Measurements from ENCODE around the gene OR1F1. TPM values are rescaled to one million over a fixed set of nuclear protein-coding genes. Genes with fewer than 3 reads are reported as not detected.

OR1F1 gene
- total RNA-seq, 1 experiment from 2014 or later: not detected

GRCh38 chr16:3223913-3224515 lies 36.0 kb downstream of the OR1F1 start:
- DNase-seq (ENCODE audit: low read depth): peak; percentile 47
- in situ Hi-C loops (cut with HindIII; ENCODE audit: low pct_unique_long_range_greater_than_20kb, low sequenced_read_pairs): no loop called here

- in situ Hi-C loops (cut with HindIII; ENCODE audit: low pct_unique_long_range_greater_than_20kb, low sequenced_read_pairs): no loop called here
- no peak for DNase-seq (ENCODE audit: low read depth)
Measured at GRCh38 chr16:3234543-3234856, 46.5 kb downstream of the OR1F1 start.

GRCh38 chr16:3234857-3235561 lies 47.0 kb downstream of the OR1F1 start, which contains the start of gene ZNF200:
TSS of gene ZNF200 (minus strand) at chr16:3235158. CDS start at chr16:3233755, 1,403 bp downstream.
- DNase-seq (ENCODE audit: low read depth): peak; percentile 98
- in situ Hi-C loops (cut with HindIII; ENCODE audit: low pct_unique_long_range_greater_than_20kb, low sequenced_read_pairs): no loop called here

GRCh38 chr16:3235856-3236669 lies 48.1 kb downstream of the OR1F1 start:
- peak; percentile 82 for DNase-seq (ENCODE audit: low read depth)
- in situ Hi-C loops (cut with HindIII; ENCODE audit: low pct_unique_long_range_greater_than_20kb, low sequenced_read_pairs): no loop called here

- DNase-seq (ENCODE audit: low read depth): no peak
Measured at GRCh38 chr16:3241761-3242160, 53.8 kb downstream of the OR1F1 start.

GRCh38 chr16:3242709-3243108 lies 54.7 kb downstream of the OR1F1 start:
- in situ Hi-C loops (cut with HindIII; ENCODE audit: low pct_unique_long_range_greater_than_20kb, low sequenced_read_pairs): no loop called here
- DNase-seq (ENCODE audit: low read depth): no peak

More at GRCh38 chr16:3241761-3242160, 53.8 kb downstream of the OR1F1 start:
- in situ Hi-C loops (cut with HindIII; ENCODE audit: low pct_unique_long_range_greater_than_20kb, low sequenced_read_pairs): no loop called here

- in situ Hi-C loops (cut with HindIII; ENCODE audit: low pct_unique_long_range_greater_than_20kb, low sequenced_read_pairs): no loop called here
- no peak for DNase-seq (ENCODE audit: low read depth)
Measured at GRCh38 chr16:3243882-3244281, 55.9 kb downstream of the OR1F1 start.

- in situ Hi-C loops (cut with HindIII; ENCODE audit: low pct_unique_long_range_greater_than_20kb, low sequenced_read_pairs): no loop called here
- DNase-seq (ENCODE audit: low read depth): no peak
Measured at GRCh38 chr16:3246002-3246401, 58.0 kb downstream of the OR1F1 start.

GRCh38 chr16:3246876-3247275 lies 58.9 kb downstream of the OR1F1 start:
- in situ Hi-C loops (cut with HindIII; ENCODE audit: low pct_unique_long_range_greater_than_20kb, low sequenced_read_pairs): no loop called here
- no peak for DNase-seq (ENCODE audit: low read depth)

- in situ Hi-C loops (cut with HindIII; ENCODE audit: low pct_unique_long_range_greater_than_20kb, low sequenced_read_pairs): no loop called here
- no peak for DNase-seq (ENCODE audit: low read depth)
Measured at GRCh38 chr16:3248596-3248995, 60.6 kb downstream of the OR1F1 start.

- no peak for DNase-seq (ENCODE audit: low read depth)
- in situ Hi-C loops (cut with HindIII; ENCODE audit: low pct_unique_long_range_greater_than_20kb, low sequenced_read_pairs): no loop called here
Measured at GRCh38 chr16:3249020-3249419, 61.0 kb downstream of the OR1F1 start.

- no peak for DNase-seq (ENCODE audit: low read depth)
- in situ Hi-C loops (cut with HindIII; ENCODE audit: low pct_unique_long_range_greater_than_20kb, low sequenced_read_pairs): no loop called here
Measured at GRCh38 chr16:3249451-3249850, 61.4 kb downstream of the OR1F1 start.

- no peak for DNase-seq (ENCODE audit: low read depth)
- in situ Hi-C loops (cut with HindIII; ENCODE audit: low pct_unique_long_range_greater_than_20kb, low sequenced_read_pairs): no loop called here
Measured at GRCh38 chr16:3252967-3253366, 65.0 kb downstream of the OR1F1 start.

GRCh38 chr16:3254309-3254708 lies 66.3 kb downstream of the OR1F1 start:
- in situ Hi-C loops (cut with HindIII; ENCODE audit: low pct_unique_long_range_greater_than_20kb, low sequenced_read_pairs): no loop called here
- DNase-seq (ENCODE audit: low read depth): no peak

Other genes starting within 250 kb of the OR1F1 start
- gene KREMEN2, start 223.9 kb upstream of the OR1F1 start, total RNA-seq (2014; rRNA removed; shearing (Covaris generic); ENCODE audit: low replicate concordance): 18.2 and 32.8 TPM in 2 replicates
- gene PAQR4, start 218.9 kb upstream of the OR1F1 start, total RNA-seq (2014; rRNA removed; shearing (Covaris generic); ENCODE audit: low replicate concordance): 60.8 and 77.4 TPM in 2 replicates
- 25.5 and 39.1 TPM in 2 replicates for gene PKMYT1, start 207.8 kb upstream of the OR1F1 start, total RNA-seq (2014; rRNA removed; shearing (Covaris generic); ENCODE audit: low replicate concordance)
- gene CLDN9, start 175.3 kb upstream of the OR1F1 start, total RNA-seq (2014; rRNA removed; shearing (Covaris generic); ENCODE audit: low replicate concordance): 0.07 TPM in 1 of 2 replicates, not detected in the other
- gene CLDN6, start 170.0 kb upstream of the OR1F1 start, total RNA-seq (2014; rRNA removed; shearing (Covaris generic); ENCODE audit: low replicate concordance): not detected in 2 replicates
- 975 and 1,222 TPM in 2 replicates for gene TNFRSF12A, start 167.8 kb upstream of the OR1F1 start, total RNA-seq (2014; rRNA removed; shearing (Covaris generic); ENCODE audit: low replicate concordance)
- gene HCFC1R1, start 164.3 kb upstream of the OR1F1 start, total RNA-seq (2014; rRNA removed; shearing (Covaris generic); ENCODE audit: low replicate concordance): 461 and 685 TPM in 2 replicates
- gene THOC6, start 164.2 kb upstream of the OR1F1 start, total RNA-seq (2014; rRNA removed; shearing (Covaris generic); ENCODE audit: low replicate concordance): 247 and 252 TPM in 2 replicates
- not detected in 2 replicates for gene BICDL2, start 151.3 kb upstream of the OR1F1 start, total RNA-seq (2014; rRNA removed; shearing (Covaris generic); ENCODE audit: low replicate concordance)
- not detected in 2 replicates for gene MMP25, start 141.6 kb upstream of the OR1F1 start, total RNA-seq (2014; rRNA removed; shearing (Covaris generic); ENCODE audit: low replicate concordance)
- gene IL32, start 122.6 kb upstream of the OR1F1 start, total RNA-seq (2014; rRNA removed; shearing (Covaris generic); ENCODE audit: low replicate concordance): 171 and 219 TPM in 2 replicates
- gene ZSCAN10, start 88.9 kb upstream of the OR1F1 start, total RNA-seq (2014; rRNA removed; shearing (Covaris generic); ENCODE audit: low replicate concordance): not detected in 2 replicates
- gene ZNF205, start 75.6 kb upstream of the OR1F1 start, total RNA-seq (2014; rRNA removed; shearing (Covaris generic); ENCODE audit: low replicate concordance): 20.0 and 28.4 TPM in 2 replicates
- gene ZNF213, start 53.2 kb upstream of the OR1F1 start, total RNA-seq (2014; rRNA removed; shearing (Covaris generic); ENCODE audit: low replicate concordance): 2.6 and 4.8 TPM in 2 replicates
- 12.1 and 12.8 TPM in 2 replicates for gene ZNF200, start 47.0 kb downstream of the OR1F1 start, total RNA-seq (2014; rRNA removed; shearing (Covaris generic); ENCODE audit: low replicate concordance)
- not detected in 2 replicates for gene MEFV, start 68.4 kb downstream of the OR1F1 start, total RNA-seq (2014; rRNA removed; shearing (Covaris generic); ENCODE audit: low replicate concordance)
- 58.5 and 90.0 TPM in 2 replicates for gene ZNF263, start 95.3 kb downstream of the OR1F1 start, total RNA-seq (2014; rRNA removed; shearing (Covaris generic); ENCODE audit: low replicate concordance)
- gene TIGD7, start 117.2 kb downstream of the OR1F1 start, total RNA-seq (2014; rRNA removed; shearing (Covaris generic); ENCODE audit: low replicate concordance): 4.4 and 5.7 TPM in 2 replicates
- gene ZNF75A, start 117.3 kb downstream of the OR1F1 start, total RNA-seq (2014; rRNA removed; shearing (Covaris generic); ENCODE audit: low replicate concordance): 7.9 and 21.0 TPM in 2 replicates
- not detected in 2 replicates for gene OR2C1, start 167.7 kb downstream of the OR1F1 start, total RNA-seq (2014; rRNA removed; shearing (Covaris generic); ENCODE audit: low replicate concordance)
- 19.6 and 23.3 TPM in 2 replicates for gene ZSCAN32, start 212.8 kb downstream of the OR1F1 start, total RNA-seq (2014; rRNA removed; shearing (Covaris generic); ENCODE audit: low replicate concordance)
- gene ZNF174, start 213.0 kb downstream of the OR1F1 start, total RNA-seq (2014; rRNA removed; shearing (Covaris generic); ENCODE audit: low replicate concordance): 16.4 and 27.0 TPM in 2 replicates

All from Caki2 (cell line).